GM23338 (cell line): ENCODE results near the gene BTRC. TPM values are rescaled to one million over a fixed set of nuclear protein-coding genes. Genes with fewer than 3 reads are reported as not detected.

Experiments
- ATAC-seq: fragments of 200-7000 bp; cut with Tn5 transposase; 3 replicates; pipeline ENCODE4 v1.9.1; 2020
- DNase-seq: peaks from one replicate; pipeline ENCODE4 v3.0.0-alpha.2; 2015; ENCODE audit warnings: low spot score
- H2AFZ ChIP-seq: fragments of 200-600 bp; sonication (generic); 2 replicates; pipeline ENCODE4 v1.8.0; 2016; ENCODE audit warnings: antibody characterized with exemption, mild to moderate bottlenecking, moderate library complexity
- H3F3A ChIP-seq: fragments of 200-600 bp; sonication (generic); replicated peaks from 2 replicates; pipeline ENCODE4 v1.8.0; 2017; ENCODE audit warnings: antibody characterized with exemption, mixed run types, low read depth
- H3K27ac ChIP-seq: fragments of 200-600 bp; sonication (generic); 2 replicates; pipeline ENCODE4 v1.6.1; 2016; ENCODE audit warnings: low read depth
- H3K27me3 ChIP-seq: fragments of 200-600 bp; sonication (generic); 2 replicates; pipeline ENCODE4 v1.8.0; 2016; ENCODE audit warnings: mild to moderate bottlenecking, mixed run types, moderate library complexity; ENCODE audit not compliant: insufficient read depth
- H3K36me3 ChIP-seq: fragments of 200-600 bp; sonication (generic); 2 replicates; pipeline ENCODE4 v1.8.0; 2016; ENCODE audit warnings: mild to moderate bottlenecking; ENCODE audit not compliant: insufficient read depth
- H3K4me1 ChIP-seq: fragments of 200-600 bp; sonication (generic); 2 replicates; pipeline ENCODE4 v1.8.0; 2016; ENCODE audit warnings: mild to moderate bottlenecking, moderate library complexity; ENCODE audit not compliant: insufficient read depth
- H3K4me2 ChIP-seq: fragments of 200-600 bp; sonication (generic); 2 replicates; pipeline ENCODE4 v1.7.1; 2017; ENCODE audit warnings: mixed run types
- H3K4me3 ChIP-seq: fragments of 200-600 bp; sonication (generic); 2 replicates; pipeline ENCODE4 v1.6.1; 2016; ENCODE audit warnings: mixed run types
- H3K79me2 ChIP-seq: fragments of 200-600 bp; sonication (generic); replicated peaks from 2 replicates; pipeline ENCODE4 v1.8.0; 2017; ENCODE audit warnings: mild to moderate bottlenecking; ENCODE audit not compliant: insufficient read depth
- H3K9me2 ChIP-seq: fragments of 200-600 bp; sonication (generic); 2 replicates; pipeline ENCODE4 v1.8.0; 2017; ENCODE audit not compliant: insufficient read depth
- H4K20me1 ChIP-seq: fragments of 200-600 bp; sonication (generic); replicated peaks from 2 replicates; pipeline ENCODE4 v1.8.0; 2017; ENCODE audit warnings: mild to moderate bottlenecking; ENCODE audit not compliant: insufficient read depth
- H3K27ac Mint-ChIP-seq: 2 replicates; pipeline ENCODE4 v1.8.0; 2020; ENCODE audit warnings: inconsistent platforms, mild to moderate bottlenecking, moderate library complexity, mixed read lengths
- H3K27me3 Mint-ChIP-seq: 3 replicates; pipeline ENCODE4 v1.8.0; 2022; ENCODE audit warnings: low read depth, mild to moderate bottlenecking, moderate library complexity, mixed read lengths, inconsistent platforms; ENCODE audit not compliant: insufficient read depth, poor library complexity
- H3K36me3 Mint-ChIP-seq: 3 replicates; pipeline ENCODE4 v1.8.0; 2021; ENCODE audit warnings: low read depth, mild to moderate bottlenecking, inconsistent platforms, moderate library complexity, mixed read lengths
- H3K4me1 Mint-ChIP-seq: 3 replicates; pipeline ENCODE4 v1.8.0; 2020; ENCODE audit warnings: mild to moderate bottlenecking, inconsistent platforms, mixed read lengths
- H3K4me3 Mint-ChIP-seq: 3 replicates; pipeline ENCODE4 v1.8.0; 2021; ENCODE audit warnings: moderate library complexity, mild to moderate bottlenecking, inconsistent platforms, mixed read lengths
- H3K9me3 Mint-ChIP-seq: 3 replicates; pipeline ENCODE4 v1.8.0; 2020; ENCODE audit warnings: moderate library complexity, mild to moderate bottlenecking, inconsistent platforms, mixed read lengths
- EZH2 ChIP-seq: fragments of 200-600 bp; sonication (generic); IDR thresholded peaks from one replicate; pipeline ENCODE4 v1.8.0; 2017; ENCODE audit warnings: antibody characterized with exemption, mild to moderate bottlenecking, low read depth; ENCODE audit not compliant: unreplicated experiment
- EZH2phosphoT487 ChIP-seq: fragments of 200-600 bp; sonication (generic); IDR thresholded peaks from one replicate; pipeline ENCODE4 v1.8.1; 2018; ENCODE audit warnings: antibody characterized with exemption; ENCODE audit not compliant: unreplicated experiment
- NANOG ChIP-seq: IDR thresholded peaks from 2 replicates; pipeline ENCODE4 v1.6.1; 2016; ENCODE audit warnings: antibody characterized with exemption, borderline replicate concordance
- POLR2AphosphoS5 ChIP-seq: IDR thresholded peaks from 2 replicates; pipeline ENCODE4 v1.6.1; 2016; ENCODE audit warnings: antibody characterized with exemption, low read depth
- STAT1 ChIP-seq: IDR thresholded peaks from one replicate; pipeline ENCODE4 v1.6.1; 2016; ENCODE audit warnings: antibody characterized with exemption; ENCODE audit not compliant: unreplicated experiment
- ZNF114 ChIP-seq: fragments of 250-450 bp; sonication (Bioruptor Pico); IDR thresholded peaks from 2 replicates; pipeline ENCODE4 v1.5.0; 2020; ENCODE audit warnings: mild to moderate bottlenecking, moderate library complexity
- ZNF331 ChIP-seq: fragments of 250-450 bp; sonication (Bioruptor Pico); IDR thresholded peaks from 2 replicates; pipeline ENCODE4 v1.5.0; 2020; ENCODE audit warnings: low read depth, mild to moderate bottlenecking, moderate library complexity
- polyA plus RNA-seq: library from polyadenylated mRNA; unstranded; fragments of >200 nt; fragmentation: Nextera tagmentation; extraction: Ambion mirVana; gene quantifications from 2 replicates; pipeline ENCODE4 v1.2.1, GENCODE V29; 2016
- total RNA-seq: library from RNA; depleted of rRNA; stranded (reverse); fragments of >200 nt; shearing (Covaris generic); gene quantifications from 2 replicates; pipeline ENCODE4 v1.2.3, GENCODE V29; 2014
- TF ChIP-seq, protein P1 (sequence below), 2 experiments: fragments of 200-600 bp in 1 of 2; sonication (generic) in 1 of 2; conservative IDR thresholded peaks; 2 replicates each; pipeline versions ENCODE4 v1.5.1 to v1.6.1; 2016 to 2017; ENCODE audit warnings: antibody characterized with exemption in 2 of 2, low read depth in 2 of 2, mild to moderate bottlenecking in 2 of 2, moderate library complexity in 1 of 2
- TF ChIP-seq, protein P2 (sequence below): IDR thresholded peaks from 2 replicates; pipeline ENCODE4 v1.6.1; 2016; ENCODE audit warnings: antibody characterized with exemption
- TF ChIP-seq, protein P3 (sequence below): fragments of 250-450 bp; sonication (Bioruptor Pico); IDR thresholded peaks from 2 replicates; pipeline ENCODE4 v1.5.0; 2020; ENCODE audit warnings: mild to moderate bottlenecking, moderate library complexity

The BTRC gene
- total and polyA plus RNA-seq, 2 experiments from 2014 or later = 10.0 to 17.5 TPM

DNA sequence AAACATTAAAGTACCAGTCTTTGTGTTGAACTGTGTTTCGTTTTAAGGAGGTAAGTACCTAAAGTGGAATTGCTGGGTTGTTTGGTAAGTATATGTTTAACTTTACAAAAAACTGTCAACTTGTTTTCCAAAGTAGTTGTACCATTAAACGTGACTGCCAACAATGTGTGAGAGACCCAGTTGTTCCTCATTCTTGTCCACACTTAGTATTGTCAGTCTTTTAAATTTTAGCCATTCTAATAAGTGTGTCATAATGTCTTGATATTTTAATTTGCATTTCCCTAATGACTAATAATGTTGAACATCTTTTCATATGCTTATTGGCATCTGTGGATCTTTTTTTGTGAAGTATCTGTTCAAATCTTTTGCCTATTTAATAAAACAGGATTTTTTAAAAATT, 159.8 kb downstream of the BTRC start:
- no peak for ATAC-seq
- H3K4me3 ChIP-seq = no peak overlapping the region

More for the DNA sequence above, 159.8 kb downstream of the BTRC start:
- TF ChIP-seq POLR2AphosphoS5 (no peak), NANOG (no peak), STAT1 (no peak), ZNF331 (no peak), EZH2 (no peak), ZNF114 (CRISPR knock-in tag) (no peak), EZH2phosphoT487 (no peak)
- TF ChIP-seq, protein P1, sequence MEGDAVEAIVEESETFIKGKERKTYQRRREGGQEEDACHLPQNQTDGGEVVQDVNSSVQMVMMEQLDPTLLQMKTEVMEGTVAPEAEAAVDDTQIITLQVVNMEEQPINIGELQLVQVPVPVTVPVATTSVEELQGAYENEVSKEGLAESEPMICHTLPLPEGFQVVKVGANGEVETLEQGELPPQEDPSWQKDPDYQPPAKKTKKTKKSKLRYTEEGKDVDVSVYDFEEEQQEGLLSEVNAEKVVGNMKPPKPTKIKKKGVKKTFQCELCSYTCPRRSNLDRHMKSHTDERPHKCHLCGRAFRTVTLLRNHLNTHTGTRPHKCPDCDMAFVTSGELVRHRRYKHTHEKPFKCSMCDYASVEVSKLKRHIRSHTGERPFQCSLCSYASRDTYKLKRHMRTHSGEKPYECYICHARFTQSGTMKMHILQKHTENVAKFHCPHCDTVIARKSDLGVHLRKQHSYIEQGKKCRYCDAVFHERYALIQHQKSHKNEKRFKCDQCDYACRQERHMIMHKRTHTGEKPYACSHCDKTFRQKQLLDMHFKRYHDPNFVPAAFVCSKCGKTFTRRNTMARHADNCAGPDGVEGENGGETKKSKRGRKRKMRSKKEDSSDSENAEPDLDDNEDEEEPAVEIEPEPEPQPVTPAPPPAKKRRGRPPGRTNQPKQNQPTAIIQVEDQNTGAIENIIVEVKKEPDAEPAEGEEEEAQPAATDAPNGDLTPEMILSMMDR (conservative IDR thresholded peaks at IDR 0.05; ENCODE audit: low read depth in 2 of 2) = no peak
- TF ChIP-seq, protein P2, sequence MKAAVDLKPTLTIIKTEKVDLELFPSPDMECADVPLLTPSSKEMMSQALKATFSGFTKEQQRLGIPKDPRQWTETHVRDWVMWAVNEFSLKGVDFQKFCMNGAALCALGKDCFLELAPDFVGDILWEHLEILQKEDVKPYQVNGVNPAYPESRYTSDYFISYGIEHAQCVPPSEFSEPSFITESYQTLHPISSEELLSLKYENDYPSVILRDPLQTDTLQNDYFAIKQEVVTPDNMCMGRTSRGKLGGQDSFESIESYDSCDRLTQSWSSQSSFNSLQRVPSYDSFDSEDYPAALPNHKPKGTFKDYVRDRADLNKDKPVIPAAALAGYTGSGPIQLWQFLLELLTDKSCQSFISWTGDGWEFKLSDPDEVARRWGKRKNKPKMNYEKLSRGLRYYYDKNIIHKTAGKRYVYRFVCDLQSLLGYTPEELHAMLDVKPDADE = no peak
- TF ChIP-seq, protein P3, sequence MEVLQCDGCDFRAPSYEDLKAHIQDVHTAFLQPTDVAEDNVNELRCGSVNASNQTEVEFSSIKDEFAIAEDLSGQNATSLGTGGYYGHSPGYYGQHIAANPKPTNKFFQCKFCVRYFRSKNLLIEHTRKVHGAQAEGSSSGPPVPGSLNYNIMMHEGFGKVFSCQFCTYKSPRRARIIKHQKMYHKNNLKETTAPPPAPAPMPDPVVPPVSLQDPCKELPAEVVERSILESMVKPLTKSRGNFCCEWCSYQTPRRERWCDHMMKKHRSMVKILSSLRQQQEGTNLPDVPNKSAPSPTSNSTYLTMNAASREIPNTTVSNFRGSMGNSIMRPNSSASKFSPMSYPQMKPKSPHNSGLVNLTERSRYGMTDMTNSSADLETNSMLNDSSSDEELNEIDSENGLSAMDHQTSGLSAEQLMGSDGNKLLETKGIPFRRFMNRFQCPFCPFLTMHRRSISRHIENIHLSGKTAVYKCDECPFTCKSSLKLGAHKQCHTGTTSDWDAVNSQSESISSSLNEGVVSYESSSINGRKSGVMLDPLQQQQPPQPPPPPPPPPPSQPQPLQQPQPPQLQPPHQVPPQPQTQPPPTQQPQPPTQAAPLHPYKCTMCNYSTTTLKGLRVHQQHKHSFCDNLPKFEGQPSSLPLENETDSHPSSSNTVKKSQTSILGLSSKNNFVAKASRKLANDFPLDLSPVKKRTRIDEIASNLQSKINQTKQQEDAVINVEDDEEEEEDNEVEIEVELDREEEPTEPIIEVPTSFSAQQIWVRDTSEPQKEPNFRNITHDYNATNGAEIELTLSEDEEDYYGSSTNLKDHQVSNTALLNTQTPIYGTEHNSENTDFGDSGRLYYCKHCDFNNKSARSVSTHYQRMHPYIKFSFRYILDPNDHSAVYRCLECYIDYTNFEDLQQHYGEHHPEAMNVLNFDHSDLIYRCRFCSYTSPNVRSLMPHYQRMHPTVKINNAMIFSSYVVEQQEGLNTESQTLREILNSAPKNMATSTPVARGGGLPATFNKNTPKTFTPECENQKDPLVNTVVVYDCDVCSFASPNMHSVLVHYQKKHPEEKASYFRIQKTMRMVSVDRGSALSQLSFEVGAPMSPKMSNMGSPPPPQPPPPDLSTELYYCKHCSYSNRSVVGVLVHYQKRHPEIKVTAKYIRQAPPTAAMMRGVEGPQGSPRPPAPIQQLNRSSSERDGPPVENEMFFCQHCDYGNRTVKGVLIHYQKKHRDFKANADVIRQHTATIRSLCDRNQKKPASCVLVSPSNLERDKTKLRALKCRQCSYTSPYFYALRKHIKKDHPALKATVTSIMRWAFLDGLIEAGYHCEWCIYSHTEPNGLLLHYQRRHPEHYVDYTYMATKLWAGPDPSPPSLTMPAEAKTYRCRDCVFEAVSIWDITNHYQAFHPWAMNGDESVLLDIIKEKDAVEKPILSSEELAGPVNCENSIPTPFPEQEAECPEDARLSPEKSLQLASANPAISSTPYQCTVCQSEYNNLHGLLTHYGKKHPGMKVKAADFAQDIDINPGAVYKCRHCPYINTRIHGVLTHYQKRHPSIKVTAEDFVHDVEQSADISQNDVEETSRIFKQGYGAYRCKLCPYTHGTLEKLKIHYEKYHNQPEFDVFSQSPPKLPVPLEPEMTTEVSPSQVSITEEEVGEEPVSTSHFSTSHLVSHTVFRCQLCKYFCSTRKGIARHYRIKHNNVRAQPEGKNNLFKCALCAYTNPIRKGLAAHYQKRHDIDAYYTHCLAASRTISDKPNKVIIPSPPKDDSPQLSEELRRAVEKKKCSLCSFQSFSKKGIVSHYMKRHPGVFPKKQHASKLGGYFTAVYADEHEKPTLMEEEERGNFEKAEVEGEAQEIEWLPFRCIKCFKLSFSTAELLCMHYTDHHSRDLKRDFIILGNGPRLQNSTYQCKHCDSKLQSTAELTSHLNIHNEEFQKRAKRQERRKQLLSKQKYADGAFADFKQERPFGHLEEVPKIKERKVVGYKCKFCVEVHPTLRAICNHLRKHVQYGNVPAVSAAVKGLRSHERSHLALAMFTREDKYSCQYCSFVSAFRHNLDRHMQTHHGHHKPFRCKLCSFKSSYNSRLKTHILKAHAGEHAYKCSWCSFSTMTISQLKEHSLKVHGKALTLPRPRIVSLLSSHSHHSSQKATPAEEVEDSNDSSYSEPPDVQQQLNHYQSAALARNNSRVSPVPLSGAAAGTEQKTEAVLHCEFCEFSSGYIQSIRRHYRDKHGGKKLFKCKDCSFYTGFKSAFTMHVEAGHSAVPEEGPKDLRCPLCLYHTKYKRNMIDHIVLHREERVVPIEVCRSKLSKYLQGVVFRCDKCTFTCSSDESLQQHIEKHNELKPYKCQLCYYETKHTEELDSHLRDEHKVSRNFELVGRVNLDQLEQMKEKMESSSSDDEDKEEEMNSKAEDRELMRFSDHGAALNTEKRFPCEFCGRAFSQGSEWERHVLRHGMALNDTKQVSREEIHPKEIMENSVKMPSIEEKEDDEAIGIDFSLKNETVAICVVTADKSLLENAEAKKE = no peak
- DNase-seq = no peak
- Histone ChIP-seq H3K36me3 (no peaks in the 10 kb centered on the region), H2AFZ (no peak overlapping the region), H4K20me1 (no peaks in the 10 kb centered on the region), H3F3A (no peaks in the 10 kb centered on the region), H3K9me2 (no peaks in the 10 kb centered on the region), H3K79me2 (no peaks in the 10 kb centered on the region), H3K4me1 (no peaks in the 10 kb centered on the region), H3K27me3 (no peaks in the 10 kb centered on the region), H3K27ac (no peak overlapping the region), H3K4me2 (no peak overlapping the region)
- no peaks in the 10 kb centered on the region for H3K4me1 Mint-ChIP-seq
- no peaks in the 10 kb centered on the region for H3K9me3 Mint-ChIP-seq
- H3K4me3 Mint-ChIP-seq = no peak overlapping the region
- no peaks in the 10 kb centered on the region for H3K27me3 Mint-ChIP-seq
- no peak overlapping the region for H3K27ac Mint-ChIP-seq
- H3K36me3 Mint-ChIP-seq = no peaks in the 10 kb centered on the region
